HG03108 (cell line): Measurements from ENCODE around the gene PANK1.

Experiments
- ATAC-seq: cut with Tn5 transposase; IDR thresholded peaks from one replicate; pipeline ENCODE4 v1.9.1; 2021; ENCODE audit warnings: moderate library complexity; ENCODE audit not compliant: unreplicated experiment

The PANK1 gene

GRCh38 chr10:89644967-89645741 is at the start of gene PANK1:
PANK1 (minus strand) TSS chr10:89645242; CDS start chr10:89644891, 351 bp downstream.
- peak; percentile 32 for ATAC-seq

- no peak for ATAC-seq
Measured at GRCh38 chr10:89693176-89693575, 48.1 kb upstream of the PANK1 start.

GRCh38 chr10:89692416-89692815 is 47.4 kb upstream of the PANK1 start:
- ATAC-seq: no peak

GRCh38 chr10:89690027-89690426 is 45.0 kb upstream of the PANK1 start:
- no peak for ATAC-seq

GRCh38 chr10:89685936-89686335 is 40.9 kb upstream of the PANK1 start:
- ATAC-seq: no peak

- no peak for ATAC-seq
Measured at GRCh38 chr10:89684604-89685003, 39.6 kb upstream of the PANK1 start.

GRCh38 chr10:89683883-89684282 is 38.8 kb upstream of the PANK1 start:
- ATAC-seq: no peak

GRCh38 chr10:89679986-89680385 is 34.9 kb upstream of the PANK1 start:
- no peak for ATAC-seq

- ATAC-seq: no peak
Measured at GRCh38 chr10:89677341-89677740, 32.3 kb upstream of the PANK1 start.

GRCh38 chr10:89670926-89671325 is 25.9 kb upstream of the PANK1 start:
- no peak for ATAC-seq

- no peak for ATAC-seq
Measured at GRCh38 chr10:89669985-89670384, 24.9 kb upstream of the PANK1 start.

GRCh38 chr10:89668386-89669071 is 23.5 kb upstream of the PANK1 start:
- no peak for ATAC-seq

- no peak for ATAC-seq
Measured at GRCh38 chr10:89666138-89666537, 21.1 kb upstream of the PANK1 start.

GRCh38 chr10:89665302-89665701 is 20.3 kb upstream of the PANK1 start:
- no peak for ATAC-seq

GRCh38 chr10:89664203-89664602 is 19.2 kb upstream of the PANK1 start:
- ATAC-seq: no peak

- no peak for ATAC-seq
Measured at GRCh38 chr10:89663144-89663543, 18.1 kb upstream of the PANK1 start.

- no peak for ATAC-seq
Measured at GRCh38 chr10:89662596-89662995, 17.6 kb upstream of the PANK1 start.

- no peak for ATAC-seq
Measured at GRCh38 chr10:89659143-89660131, 14.4 kb upstream of the PANK1 start.

- no peak for ATAC-seq
Measured at GRCh38 chr10:89657302-89657701, 12.3 kb upstream of the PANK1 start.

GRCh38 chr10:89655722-89656121 is 10.7 kb upstream of the PANK1 start:
- ATAC-seq: no peak

GRCh38 chr10:89653410-89653869 is 8.4 kb upstream of the PANK1 start:
- ATAC-seq: peak; percentile 49
